PFSK-1 (cell line): ENCODE measurements around the gene BCKDHA.

ENCODE experiments used
- FOXP2 ChIP-seq: optimal IDR thresholded peaks from 2 replicates; pipeline ENCODE3; 2011; ENCODE audit warnings: borderline replicate concordance, control low read depth, inconsistent platforms; ENCODE audit not compliant: insufficient read depth; ENCODE audit errors: extremely low read length, extremely low read depth
- POLR2AphosphoS5 ChIP-seq: IDR thresholded peaks from 2 replicates; pipeline ENCODE4 v1.6.1; 2012; ENCODE audit warnings: low read depth, mild to moderate bottlenecking, control low read depth, low read length, moderate library complexity
- REST ChIP-seq, 2 experiments: IDR thresholded peaks; 2 replicates each; pipeline versions ENCODE4 v1.6.1 to v1.8.0; 2011 to 2012; ENCODE audit warnings: low read depth in 2 of 2, low read length in 2 of 2, control low read depth in 1 of 2, inconsistent platforms in 1 of 2, mild to moderate bottlenecking in 1 of 2, moderate library complexity in 1 of 2; ENCODE audit not compliant: insufficient read depth in 1 of 2
- SIN3A ChIP-seq: IDR thresholded peaks from 2 replicates; pipeline ENCODE4 v1.6.1; 2012; ENCODE audit warnings: mild to moderate bottlenecking, low read length, moderate library complexity, borderline replicate concordance; ENCODE audit not compliant: insufficient read depth
- TAF1 ChIP-seq: IDR thresholded peaks from 2 replicates; pipeline ENCODE4 v1.6.1; 2012; ENCODE audit warnings: low read length, control low read depth, borderline replicate concordance; ENCODE audit not compliant: insufficient read depth

Gene BCKDHA

GRCh38 chr19:41373993-41374392 is 23.6 kb upstream of the BCKDHA start:
- TF ChIP-seq POLR2AphosphoS5 (0 out of 2 replicates have a peak, but pooled peaks have one; percentile 18), REST (IDR thresholded peaks at IDR 0.05; ENCODE audit: insufficient read depth in 1 of 2, low read depth in 2 of 2, low read length in 2 of 2) (no peak), FOXP2 (peak; percentile 51), TAF1 (no peak)

DNA sequence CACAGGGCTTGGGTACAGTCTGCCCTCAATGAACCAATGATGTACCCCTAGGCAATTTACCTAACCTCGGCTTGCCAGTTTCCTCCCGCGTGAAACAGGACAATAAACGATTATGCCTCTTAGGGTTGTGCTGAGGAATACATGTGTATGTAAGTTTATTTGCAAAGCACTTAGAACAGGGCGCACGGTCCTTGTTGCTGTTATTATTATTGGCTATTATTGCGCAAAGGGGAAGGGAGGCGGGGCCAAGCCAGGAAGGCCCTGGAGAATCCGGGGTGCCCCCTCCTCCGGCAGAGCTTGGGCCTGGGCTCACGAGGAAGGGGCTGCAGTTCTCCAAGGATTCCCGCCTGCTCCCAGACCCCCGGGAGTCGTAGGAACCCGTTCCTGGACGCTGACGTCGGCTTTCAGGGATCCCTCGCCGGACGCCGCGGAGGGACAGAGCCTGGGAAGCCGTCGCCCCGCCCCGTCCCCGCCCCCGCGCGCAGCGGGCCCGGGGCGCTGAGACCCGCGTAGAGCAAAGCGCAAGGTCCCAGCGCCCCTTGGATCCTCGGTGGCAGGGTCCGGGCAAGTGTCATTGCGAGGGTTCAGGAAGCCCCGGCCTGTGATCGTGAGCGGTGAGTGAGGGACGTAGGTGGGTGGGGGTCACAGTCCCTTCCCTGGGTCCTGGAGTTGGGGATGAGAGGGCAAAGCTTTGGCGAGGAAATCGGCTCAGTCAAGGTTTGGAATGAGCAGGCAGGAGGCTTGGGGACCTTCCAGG is 21.2 kb upstream of the BCKDHA start, which contains the start of gene TMEM91:
TMEM91 (plus strand) TSS at position 293 of the 757 bp plus-strand sequence. CDS start 1,777 bp downstream, outside the sequence.
- TF ChIP-seq POLR2AphosphoS5 (no peak), SIN3A (no peak), FOXP2 (no peak), REST (IDR thresholded peaks at IDR 0.05; ENCODE audit: insufficient read depth in 1 of 2, low read depth in 2 of 2, low read length in 2 of 2) (no peak), TAF1 (no peak)

- TF ChIP-seq POLR2AphosphoS5 (no peak), SIN3A (no peak), REST (IDR thresholded peaks at IDR 0.05; ENCODE audit: insufficient read depth in 1 of 2, low read depth in 2 of 2, low read length in 2 of 2) (no peak), TAF1 (no peak), FOXP2 (no peak)
These were observed 20.6 kb upstream of the BCKDHA start for GRCh38 chr19:41376998-41377365.

GRCh38 chr19:41377977-41378709 is 19.5 kb upstream of the BCKDHA start:
- no peak for TF ChIP-seq SIN3A
- TF ChIP-seq FOXP2, result no peak
- TF ChIP-seq REST (IDR thresholded peaks at IDR 0.05; ENCODE audit: insufficient read depth in 1 of 2, low read depth in 2 of 2, low read length in 2 of 2), result no peak
- no peak for TF ChIP-seq POLR2AphosphoS5
